Activated CD8-positive, alpha-beta memory T cell treated with anti-CD3 and anti-CD28 coated beads for 24 hours (primary cell): Measurements from ENCODE around the gene MGST1.

Experiments
- DNase-seq: peaks from one replicate; pipeline ENCODE4 v3.0.0-alpha.2; 2020

The MGST1 gene, protein sequence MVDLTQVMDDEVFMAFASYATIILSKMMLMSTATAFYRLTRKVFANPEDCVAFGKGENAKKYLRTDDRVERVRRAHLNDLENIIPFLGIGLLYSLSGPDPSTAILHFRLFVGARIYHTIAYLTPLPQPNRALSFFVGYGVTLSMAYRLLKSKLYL

DNA sequence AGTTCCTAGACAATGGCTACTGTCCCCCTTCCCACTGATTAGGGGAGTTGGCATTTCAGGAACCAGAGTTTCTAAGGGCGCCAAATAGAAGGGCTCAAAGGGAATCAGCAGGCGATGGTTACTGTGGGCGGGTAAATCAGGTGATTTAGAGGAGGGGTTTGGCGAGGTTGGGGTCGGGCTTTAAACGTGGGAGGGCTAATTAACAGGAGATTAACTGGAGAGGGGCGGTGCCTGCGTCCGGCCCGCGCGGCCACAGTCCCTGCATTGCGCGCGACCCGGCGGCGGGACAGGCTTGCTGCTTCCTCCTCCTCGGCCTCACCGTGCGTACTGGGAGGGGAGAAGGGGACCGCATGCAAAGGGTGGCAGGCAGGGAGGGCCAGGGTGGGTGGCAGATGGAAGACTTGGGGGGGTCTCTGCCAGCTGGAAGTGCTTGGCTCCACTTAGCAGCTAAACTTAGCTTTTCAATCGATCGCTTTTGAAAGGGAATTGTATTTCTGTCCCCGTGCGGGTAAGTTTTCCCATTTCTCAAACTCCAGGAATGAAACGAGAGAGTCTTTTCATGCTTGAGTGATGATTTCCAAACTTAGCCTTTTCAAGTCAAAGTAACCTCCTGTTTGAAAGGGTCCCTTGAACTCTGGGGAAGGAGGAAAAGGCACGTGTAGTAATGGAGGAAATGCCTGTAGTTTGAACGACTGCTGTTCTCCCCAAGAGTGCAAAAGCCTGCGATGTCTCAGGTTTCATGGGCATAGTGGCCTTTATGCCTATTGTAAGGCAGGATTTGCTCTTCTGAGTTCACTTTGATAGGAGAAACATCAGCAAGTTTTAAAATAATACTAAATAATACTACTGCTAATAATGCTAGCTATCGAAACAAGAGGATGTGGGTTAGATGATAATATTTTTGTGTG is at the start of gene MGST1:
Gene MGST1 (plus strand): TSS at position 255 of the 908 bp plus-strand sequence. CDS start 6,608 bp downstream, outside the sequence.
- no peak for DNase-seq

DNA sequence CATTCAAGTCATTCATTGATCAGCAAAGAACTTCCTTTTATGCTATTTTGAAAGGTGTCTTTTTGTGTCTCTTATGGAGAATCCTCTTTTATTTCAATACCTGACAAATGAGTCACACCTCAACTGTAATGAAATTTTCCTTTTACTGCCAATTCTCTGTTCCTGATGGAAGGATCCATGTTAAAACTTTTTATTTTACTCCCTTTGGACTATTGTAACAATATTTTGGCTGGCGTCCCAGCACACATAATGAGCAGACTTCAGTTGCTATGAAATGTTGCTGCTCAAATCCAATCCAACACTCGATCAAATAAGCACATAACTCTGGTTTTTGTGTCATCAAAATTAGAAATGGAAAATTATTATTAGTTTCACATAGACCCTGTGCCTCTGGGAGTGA is 48.0 kb upstream of the MGST1 start:
- DNase-seq = no peak

DNA sequence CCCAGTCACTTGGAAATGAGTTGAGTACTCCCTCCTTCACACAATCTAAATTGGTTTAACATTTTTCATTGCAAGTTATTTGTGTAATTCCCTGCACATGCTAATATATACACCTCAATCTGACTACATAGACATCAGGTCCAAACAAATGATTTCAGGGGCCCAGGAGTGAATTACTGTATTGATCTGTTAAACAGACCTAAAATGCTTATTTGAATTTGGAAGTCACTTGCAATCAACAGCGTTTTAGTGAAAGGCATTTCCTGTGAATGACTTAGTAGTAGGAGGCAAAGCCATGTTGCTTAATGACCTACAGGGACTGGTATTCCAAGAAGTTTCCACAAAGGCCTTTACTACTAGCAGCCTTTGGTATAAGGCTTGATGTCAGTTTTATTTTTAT is 47.3 kb upstream of the MGST1 start:
- no peak for DNase-seq

DNA sequence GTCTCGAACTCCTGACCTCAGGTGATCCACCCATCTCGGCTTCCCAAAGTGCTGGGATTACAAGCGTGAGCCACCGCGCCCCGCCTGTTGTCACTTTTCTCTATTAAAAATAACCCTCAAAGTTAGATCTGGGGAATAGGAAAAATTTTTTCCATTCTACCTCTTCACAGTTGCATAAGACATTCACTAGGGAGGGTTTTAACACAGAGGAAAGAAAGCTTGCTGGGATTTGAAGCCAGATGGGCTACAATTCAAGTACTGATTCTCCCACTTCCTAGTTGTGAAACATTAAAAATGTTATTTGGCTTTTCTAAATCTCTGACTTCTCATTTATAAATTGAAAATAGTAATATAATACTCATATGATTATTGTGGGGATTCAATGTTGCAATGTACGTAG is 46.7 kb upstream of the MGST1 start:
- no peak for DNase-seq

DNA sequence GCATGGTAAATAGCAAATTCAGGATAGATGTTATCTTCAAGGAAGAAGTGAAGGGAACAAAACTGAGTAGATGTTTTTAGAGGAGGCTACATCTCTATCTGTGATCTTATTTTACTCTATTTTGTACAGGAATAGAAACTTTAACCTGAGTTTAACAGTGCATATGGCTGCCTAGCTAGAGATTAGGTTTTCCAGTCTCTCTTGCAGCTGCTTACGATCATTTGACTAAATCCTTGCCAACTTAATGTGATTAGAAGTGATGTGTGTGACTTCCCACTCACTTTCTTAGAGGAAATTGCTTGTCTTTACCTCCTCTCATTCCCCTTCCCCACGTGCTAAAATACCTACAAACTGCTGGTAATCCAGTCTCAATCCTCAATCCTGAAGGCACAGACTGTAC is 43.5 kb upstream of the MGST1 start:
- DNase-seq = no peak

DNA sequence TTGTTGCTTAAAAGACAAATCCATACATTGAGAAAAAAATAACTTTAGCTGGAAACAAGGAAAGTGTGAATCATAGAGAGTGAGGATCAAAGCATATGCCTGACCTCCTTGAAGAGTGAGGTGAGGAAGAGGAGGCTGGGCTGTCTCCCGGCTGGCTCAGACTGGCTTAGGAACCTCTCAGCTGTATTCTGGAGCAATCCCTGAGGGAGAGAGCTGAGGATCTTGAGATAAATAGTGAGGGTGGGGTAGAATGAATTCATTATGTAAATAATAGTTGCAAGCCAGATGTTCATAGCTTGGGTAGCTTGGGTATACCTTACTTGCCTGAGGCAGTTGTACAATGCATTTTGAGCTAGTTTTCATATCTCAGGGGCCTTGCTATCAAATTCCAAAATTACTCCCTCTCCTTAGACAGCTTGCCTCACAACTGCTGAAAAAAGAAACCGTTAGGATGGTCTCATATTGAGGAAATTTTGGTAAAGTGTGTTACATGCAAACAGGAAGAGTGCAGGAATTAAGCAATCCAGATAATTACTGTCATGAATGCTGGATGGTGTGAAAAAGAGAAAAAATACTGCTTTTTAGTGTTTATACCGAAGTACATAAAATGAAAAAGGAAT is 39.5 kb upstream of the MGST1 start:
- DNase-seq = no peak

DNA sequence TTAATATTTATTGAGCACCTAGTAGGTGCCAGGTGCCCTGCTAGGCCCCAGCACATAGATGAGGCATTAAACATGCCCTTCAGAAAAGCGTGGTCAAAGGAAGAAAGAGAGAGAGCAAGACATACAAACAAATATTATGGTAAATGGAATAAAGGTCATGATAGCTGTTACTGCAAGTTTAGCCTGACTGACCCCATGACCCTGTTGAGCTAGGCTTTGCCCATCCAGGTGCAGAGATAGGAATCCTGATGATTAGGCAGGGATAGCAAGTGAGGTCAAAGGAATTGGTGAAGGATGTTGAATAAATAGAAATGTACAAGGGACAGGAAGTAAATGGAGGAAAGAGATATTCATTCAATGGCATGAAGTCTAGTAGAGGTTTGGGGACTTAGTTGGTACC is 36.5 kb upstream of the MGST1 start:
- no peak for DNase-seq

DNA sequence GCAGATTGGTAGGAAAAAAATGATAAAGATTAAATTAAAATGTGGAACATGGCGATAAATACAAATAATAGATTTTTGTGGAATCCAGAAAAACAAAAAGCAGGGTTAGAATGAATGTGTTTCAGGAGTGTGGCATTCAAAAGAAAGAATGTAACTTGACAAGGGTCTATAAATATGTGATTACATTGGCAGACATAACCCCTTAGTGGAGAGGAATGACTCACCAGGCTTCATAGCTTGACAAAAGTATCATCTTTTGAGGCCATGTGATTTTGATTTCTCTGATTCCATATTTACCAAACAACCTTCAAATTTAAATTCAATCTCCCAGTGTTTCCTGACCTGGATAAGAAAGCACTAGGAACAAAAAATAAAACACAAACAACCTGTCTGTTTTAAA is 24.4 kb upstream of the MGST1 start:
- DNase-seq = no peak

DNA sequence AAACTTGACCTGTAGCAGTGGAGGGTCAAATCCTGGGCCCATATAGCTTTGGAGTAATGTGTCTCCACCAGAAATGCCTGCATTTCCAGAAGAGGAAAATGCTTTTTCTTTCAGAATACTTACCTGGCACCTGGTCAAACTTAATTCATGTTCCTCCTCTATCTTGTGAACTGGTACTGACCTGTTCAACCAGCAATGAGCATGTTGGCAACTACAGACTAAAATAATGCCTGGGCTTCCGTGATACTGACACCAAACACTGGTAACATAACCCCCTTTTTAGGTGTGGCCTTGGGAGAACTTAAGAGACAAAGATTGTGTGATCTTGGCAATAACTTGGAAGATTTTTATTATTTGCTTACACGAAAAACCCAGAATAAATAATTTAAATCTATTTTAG is 23.8 kb upstream of the MGST1 start:
- no peak for DNase-seq

DNA sequence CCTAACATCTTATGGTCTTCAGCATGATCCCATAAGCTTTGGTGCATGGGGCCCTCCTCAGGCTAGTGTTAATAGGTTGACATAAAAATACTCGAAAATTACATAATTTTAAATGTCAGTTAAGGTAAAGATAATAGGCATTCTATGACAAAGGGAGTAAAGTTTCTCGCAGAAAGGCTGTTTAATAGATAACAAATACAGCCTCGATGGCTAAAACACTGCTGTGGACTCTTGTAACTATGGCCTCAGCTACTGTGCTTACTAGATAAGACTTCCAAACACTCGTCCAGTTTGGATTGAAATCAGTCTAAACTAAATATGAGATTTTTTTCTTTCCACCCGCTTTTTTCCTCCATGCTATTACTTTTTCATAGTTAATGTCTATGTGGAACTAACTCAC is 23.2 kb upstream of the MGST1 start:
- no peak for DNase-seq

DNA sequence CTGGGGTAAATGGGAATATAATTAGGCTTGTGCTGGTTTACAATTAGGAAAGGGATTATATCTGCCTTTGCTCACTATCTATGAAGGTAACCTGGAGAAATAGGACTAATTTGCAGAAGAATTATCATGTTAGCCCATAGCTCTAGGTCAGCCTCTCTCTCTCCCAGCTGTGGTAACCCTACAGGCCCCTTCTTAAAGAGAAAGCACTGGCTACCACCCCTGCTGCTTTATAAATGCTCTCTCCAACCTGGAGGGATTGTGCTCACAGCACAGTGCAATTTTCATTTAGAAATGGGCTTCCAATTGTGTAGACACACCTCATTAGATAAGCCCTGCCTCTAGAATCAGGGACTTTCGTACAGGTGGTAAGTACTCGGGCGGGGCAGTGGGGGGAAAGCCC is 22.7 kb upstream of the MGST1 start:
- DNase-seq = no peak

DNA sequence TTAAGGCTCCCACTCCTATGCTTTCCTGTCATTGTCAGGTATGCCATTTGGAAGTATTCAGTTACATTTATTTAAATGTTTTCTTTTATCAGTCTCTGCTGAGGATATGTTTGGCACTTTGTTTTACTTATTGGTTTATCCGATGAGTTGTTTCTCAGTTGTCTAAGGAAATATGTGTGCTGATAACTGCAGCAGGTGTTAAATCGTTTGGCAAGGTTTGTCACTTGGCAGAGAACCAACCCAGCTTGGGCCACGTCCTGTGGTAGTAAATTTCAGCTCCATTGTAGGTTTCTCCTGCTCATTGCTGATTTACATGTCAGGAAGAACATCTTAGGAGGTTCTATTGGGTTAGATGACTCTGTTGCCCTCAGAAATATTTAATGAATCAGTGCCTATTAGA is 22.0 kb upstream of the MGST1 start:
- DNase-seq = no peak

DNA sequence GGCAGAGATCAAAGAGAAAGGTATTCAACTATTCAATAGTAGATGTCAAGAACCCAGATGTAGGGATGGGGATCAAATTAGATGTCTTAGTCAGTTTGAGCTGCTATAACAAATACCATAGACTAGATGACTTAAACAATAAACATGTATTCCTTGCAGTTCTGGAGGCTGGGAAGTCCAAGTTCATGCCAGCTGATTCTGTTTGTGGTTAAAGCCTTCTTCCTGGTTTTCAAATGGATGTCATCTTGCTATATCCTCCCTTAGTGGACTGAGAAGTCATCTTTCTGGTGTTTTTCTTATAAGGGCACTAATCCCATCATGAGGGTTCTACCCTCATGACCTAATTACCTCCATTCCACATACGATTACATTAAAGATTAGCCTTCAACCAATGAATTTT is 19.5 kb upstream of the MGST1 start:
- no peak for DNase-seq

DNA sequence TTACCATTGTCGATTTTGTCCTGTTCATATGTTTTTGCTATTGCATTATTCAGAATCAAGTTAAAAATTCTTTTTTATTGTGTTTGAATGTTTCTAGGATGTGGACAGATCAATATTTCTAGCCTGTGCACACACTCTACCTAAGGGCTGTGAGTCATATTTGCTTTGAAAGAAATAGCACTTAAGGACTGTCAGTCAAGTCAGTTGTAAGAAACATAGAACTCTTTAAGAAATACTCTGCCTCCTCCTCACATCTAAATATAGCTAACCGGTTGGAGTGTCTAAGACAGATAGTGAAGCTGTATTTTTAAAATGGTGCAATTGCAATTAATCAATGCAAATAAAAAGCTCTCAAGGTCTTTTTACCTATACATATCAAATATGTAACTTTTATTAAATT is 17.9 kb upstream of the MGST1 start:
- no peak for DNase-seq

DNA sequence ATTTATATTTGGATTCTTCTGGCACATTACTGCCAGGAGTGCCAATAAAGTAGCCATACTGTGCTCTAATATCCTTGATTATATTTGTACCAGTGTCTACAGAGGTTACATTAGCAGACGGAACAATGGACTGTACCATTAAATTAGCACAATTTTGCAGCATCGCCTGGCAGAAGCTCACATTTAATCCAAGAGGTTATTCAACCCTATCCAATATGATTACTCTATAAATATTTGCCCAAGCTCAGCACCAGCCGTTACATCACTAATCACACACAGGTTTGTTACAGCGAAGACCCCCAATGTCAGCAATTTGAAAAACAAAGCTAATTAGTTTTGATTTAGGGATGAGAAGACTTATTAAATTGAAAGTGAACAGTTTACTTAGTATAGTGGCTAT is 16.9 kb upstream of the MGST1 start:
- no peak for DNase-seq

DNA sequence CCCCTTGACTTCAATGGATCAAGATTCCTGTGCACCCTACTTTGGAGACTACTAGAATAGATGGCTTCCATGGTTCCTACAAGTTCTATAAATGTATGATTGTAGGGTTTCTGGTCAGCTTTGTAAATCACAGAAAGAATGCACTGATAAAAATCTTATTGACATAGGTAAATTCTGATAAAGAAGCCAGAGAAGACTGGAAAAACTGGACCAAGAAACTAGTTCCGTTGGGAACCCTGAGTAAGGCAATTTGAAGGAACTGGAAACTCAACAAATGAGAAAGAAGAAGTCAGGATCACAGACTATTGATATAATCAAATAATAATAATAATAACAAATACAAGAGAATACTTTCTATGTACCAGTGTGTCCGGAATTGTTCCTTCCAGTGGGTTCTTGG is 15.4 kb upstream of the MGST1 start:
- no peak for DNase-seq

DNA sequence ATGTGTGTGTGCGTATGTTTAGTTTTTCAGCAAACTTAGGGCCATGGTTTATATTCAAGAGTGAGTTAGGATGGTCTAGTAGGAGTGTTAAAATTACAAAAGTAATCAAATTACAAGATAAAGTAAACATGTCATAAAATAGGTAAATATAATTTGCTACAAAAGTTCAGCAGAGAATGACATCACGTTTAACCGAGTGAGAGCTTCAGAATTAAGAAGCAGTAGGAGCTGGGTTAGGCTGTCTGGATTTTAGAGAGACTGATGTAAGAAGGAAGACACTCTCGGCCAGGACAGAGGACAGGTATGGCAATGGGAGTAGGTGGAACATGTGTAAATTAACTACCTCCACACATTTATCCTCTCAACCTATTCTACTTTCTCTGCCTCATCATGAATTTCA is 11.6 kb upstream of the MGST1 start:
- DNase-seq = no peak

DNA sequence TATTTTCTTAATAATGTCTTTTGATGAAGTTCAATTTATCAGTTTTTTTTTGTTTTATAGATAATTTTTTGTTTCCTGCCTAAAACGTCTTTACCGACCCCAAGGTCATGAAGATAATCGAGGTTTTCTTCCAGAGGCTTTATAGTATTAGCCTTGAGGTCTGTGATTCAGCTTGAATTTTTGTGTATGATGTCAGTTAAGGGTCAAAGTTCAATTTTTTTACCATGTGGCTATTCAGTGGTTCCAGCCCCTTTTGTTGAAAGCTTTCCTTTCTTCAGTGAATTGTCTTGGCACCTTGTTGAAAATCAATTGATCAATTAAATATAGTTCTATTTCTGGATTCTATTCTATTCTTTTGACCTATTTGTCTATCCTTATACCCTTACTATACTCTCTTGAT is 3.2 kb upstream of the MGST1 start:
- no peak for DNase-seq

DNA sequence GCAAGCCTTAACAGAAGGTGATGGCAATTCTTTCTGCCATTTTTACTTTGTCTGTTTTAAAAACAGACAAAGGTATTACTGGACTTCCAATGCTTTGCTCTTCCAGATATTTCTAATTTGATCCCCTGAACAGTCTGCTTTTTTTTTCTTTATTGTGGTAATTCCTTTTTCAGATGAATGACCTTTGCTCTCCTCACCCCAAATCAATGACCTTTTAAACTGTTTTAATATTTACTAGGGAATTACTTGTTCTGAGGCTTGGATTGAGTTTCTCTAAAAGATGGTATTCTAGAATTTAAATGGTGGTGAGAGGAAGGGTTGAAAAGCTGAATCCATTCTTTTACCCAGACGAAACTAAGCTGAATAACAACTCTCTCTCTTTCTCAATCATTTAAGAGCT is 2.3 kb upstream of the MGST1 start:
- no peak for DNase-seq

DNA sequence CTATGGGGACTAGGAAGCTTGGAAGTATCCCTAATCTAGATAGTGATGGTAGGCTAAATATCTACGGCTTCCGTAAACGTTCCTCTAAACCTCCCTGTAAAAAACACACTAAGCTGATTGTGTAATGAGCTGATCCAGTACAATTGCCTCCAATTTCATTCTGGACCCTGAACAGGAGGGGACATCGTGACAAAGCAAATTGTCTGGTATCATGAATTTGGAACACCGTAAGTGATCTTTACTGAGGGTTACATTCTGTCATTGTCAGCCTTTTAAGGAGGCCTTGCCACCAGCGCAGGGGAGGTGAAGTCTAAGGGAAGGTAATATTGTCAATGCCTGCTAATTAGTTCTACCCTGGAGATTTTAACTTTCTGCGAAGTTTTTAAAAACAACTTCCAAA is 487 bp upstream of the MGST1 start:
- DNase-seq = no peak

DNA sequence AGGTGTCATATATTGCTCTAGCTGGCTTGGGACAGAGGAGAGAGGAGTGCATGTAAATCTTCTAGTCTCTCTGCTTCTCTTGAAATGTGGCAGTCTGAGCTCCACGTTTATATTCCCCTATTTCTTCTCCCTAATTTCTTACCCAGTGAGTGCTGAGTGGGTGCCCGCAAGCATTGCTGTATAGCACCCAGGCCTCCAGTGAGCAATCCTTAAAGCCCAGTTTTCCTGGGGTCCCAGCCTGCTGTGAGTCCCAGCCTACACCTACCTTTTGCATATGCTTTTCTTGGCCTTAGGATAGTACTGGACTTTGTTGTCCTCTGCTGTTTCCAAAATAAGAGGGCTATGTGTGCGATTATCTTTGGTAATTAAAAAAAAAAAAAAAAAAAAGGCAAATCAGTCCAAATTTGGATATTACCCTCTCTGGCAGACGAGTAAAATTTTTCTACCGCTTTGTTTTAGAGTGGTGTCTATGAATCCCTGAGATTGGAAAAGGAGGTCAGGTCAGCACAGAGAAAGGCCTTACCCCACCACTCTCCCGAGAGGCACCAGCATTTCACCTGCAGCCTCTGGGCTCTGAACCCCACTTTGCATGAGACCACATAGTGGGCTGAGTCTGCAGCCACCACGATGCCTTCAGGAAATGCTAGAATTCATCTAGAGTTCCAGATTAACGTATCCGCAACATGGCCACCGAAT is 1.1 kb downstream of the MGST1 start:
- DNase-seq = no peak

DNA sequence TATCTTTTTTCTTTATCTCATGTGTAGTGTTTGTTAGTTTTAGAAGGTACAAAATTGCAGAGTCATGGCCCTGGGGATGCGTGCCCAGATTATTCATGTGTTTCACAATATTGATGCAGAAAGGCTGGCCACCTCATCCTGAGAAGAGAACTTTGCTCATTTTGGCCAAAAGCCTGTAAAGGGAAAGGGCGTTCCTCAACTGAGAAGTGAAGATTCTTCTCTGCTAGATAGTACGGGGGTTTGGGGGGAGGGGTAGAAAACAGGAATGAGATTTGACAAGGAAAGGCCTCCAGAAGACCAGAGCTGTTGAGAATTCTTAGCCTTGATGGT is 1.7 kb downstream of the MGST1 start:
- DNase-seq = no peak

DNA sequence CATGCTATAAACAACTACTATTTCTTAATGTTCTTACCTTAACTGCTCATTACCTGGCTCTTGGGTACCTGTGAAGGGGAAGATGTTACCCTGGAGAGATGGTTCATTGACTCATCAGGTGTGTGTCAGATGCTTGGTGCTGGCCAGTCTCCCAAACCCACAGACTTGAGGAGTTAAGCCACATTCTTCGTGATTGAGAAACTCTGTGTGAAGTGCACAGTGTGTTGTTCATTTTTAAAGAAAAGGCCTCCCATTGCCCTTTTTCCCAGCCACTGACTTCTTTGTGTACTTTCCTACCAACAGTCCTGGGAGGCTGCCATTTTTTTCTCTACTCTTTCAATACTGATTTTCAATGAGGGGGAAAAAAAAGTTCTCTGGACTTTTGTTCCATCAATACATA is 3.2 kb downstream of the MGST1 start:
- no peak for DNase-seq

DNA sequence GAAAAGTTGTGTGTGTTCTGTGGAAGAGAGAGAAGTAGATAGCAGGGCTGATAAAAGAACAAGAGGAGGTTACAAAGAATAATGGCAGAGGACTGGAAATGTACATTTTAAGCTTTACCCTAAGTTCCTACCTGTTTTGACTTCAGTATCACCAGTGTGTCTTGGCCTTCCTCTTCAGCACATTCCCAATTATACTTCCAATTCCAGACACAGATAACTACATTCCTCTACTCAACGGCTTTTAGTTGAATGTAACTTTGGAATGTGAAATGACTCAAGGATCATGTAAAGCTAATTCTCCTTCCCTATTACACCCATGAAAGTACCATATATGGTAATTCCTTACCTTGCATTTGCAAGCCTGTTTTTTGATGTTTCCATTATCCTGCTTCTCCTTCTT is 5.0 kb downstream of the MGST1 start:
- DNase-seq = no peak
